ENCODE data around the gene BEST4. TPM values are rescaled to one million over a fixed set of nuclear protein-coding genes. Genes with fewer than 3 reads are reported as not detected.
"Not testable (repeated sequence)": the region's sequence is repeated elsewhere in the genome, so short reads cannot be mapped to it uniquely, and the experiment has no call there.

Gene BEST4
- total RNA-seq, 2 donors from 2014 or later: 0.37 to 0.38 TPM

GRCh38 chr1:44806025-44806703, 18.2 kb upstream of the BEST4 start:
- peak; percentile 84 for DNase-seq (ENCODE audit: low spot score)

GRCh38 chr1:44805311-44806024, 17.5 kb upstream of the BEST4 start:
- peak; percentile 84 for DNase-seq (ENCODE audit: low spot score)
- intact Hi-C loops (cut with DNase I): no loop called here

More at GRCh38 chr1:44806025-44806703, 18.2 kb upstream of the BEST4 start:
- intact Hi-C loops (cut with DNase I): no loop called here

GRCh38 chr1:44803312-44804095, 15.5 kb upstream of the BEST4 start:
- intact Hi-C loops (cut with DNase I): no loop called here
- peak; percentile 78 for DNase-seq (ENCODE audit: low spot score)

GRCh38 chr1:44803062-44803311, 15.0 kb upstream of the BEST4 start:
- DNase-seq (ENCODE audit: low spot score): no peak
- intact Hi-C loops (cut with DNase I): no loop called here

GRCh38 chr1:44802306-44803061, 14.5 kb upstream of the BEST4 start:
- intact Hi-C loops (cut with DNase I): no loop called here
- peak; percentile 74 for DNase-seq (ENCODE audit: low spot score)

GRCh38 chr1:44801491-44802305, 13.7 kb upstream of the BEST4 start:
- DNase-seq (ENCODE audit: low spot score): peak; percentile 80
- intact Hi-C loops (cut with DNase I): no loop called here

GRCh38 chr1:44799770-44800584, 12.0 kb upstream of the BEST4 start, which contains the start of gene PLK3:
PLK3 (plus strand) TSS chr1:44800377; CDS start chr1:44800464, 87 bp downstream.
- intact Hi-C loops (cut with DNase I): no loop called here

GRCh38 chr1:44798481-44799365, 10.8 kb upstream of the BEST4 start:
- intact Hi-C loops (cut with DNase I): no loop called here

More at GRCh38 chr1:44799770-44800584, 12.0 kb upstream of the BEST4 start, which contains the start of gene PLK3:
- DNase-seq (ENCODE audit: low spot score): peak; percentile 99

GRCh38 chr1:44797886-44798285, 9.9 kb upstream of the BEST4 start:
- intact Hi-C loops (cut with DNase I): not testable (repeated sequence)

More at GRCh38 chr1:44798481-44799365, 10.8 kb upstream of the BEST4 start:
- peak; percentile 79 for DNase-seq (ENCODE audit: low spot score)

GRCh38 chr1:44792736-44793502, 4.9 kb upstream of the BEST4 start:
- DNase-seq (ENCODE audit: low spot score): peak; percentile 46

More at GRCh38 chr1:44797886-44798285, 9.9 kb upstream of the BEST4 start:
- peak; percentile 29 for DNase-seq (ENCODE audit: low spot score)

GRCh38 chr1:44790968-44791801, 3.2 kb upstream of the BEST4 start:
- intact Hi-C loops (cut with DNase I): loop anchor here in 1 of 2 donors (5.0 kb wide), 1 partner anchor 51 kb away; the partner anchor contains the start of gene PTCH2
- DNase-seq (ENCODE audit: low spot score): peak; percentile 55

More at GRCh38 chr1:44792736-44793502, 4.9 kb upstream of the BEST4 start:
- intact Hi-C loops (cut with DNase I): loop anchor here in 1 of 2 donors (5.0 kb wide), 1 partner anchor 49 kb away; the partner anchor contains the start of gene PTCH2

- peak; percentile 75 for DNase-seq (ENCODE audit: low spot score)
- intact Hi-C loops (cut with DNase I): loop anchor here in 1 of 2 donors (10.0 kb wide), 2 partner anchors 47 to 217 kb away; no protein-coding TSS in a partner anchor
Measured at GRCh38 chr1:44787506-44787905, 464 bp downstream of the BEST4 start.

GRCh38 chr1:44786841-44787426, 1.0 kb downstream of the BEST4 start:
- intact Hi-C loops (cut with DNase I): loop anchor here in 1 of 2 donors (10.0 kb wide), 2 partner anchors 48 to 218 kb away; no protein-coding TSS in a partner anchor
- peak; percentile 55 for DNase-seq (ENCODE audit: low spot score)
